Fibroblast of the aortic adventitia (primary cell): ENCODE measurements around the gene EIF3J. TPM values are rescaled to one million over a fixed set of nuclear protein-coding genes. Genes with fewer than 3 reads are reported as not detected.
A peak's percentile ranks its signal among the peaks of the same experiment; 100 is the strongest.

Experiments
- DNase-seq: peaks from one replicate; pipeline ENCODE4 v3.0.0-alpha.2; 2010; ENCODE audit warnings: low read depth
- H3K4me3 ChIP-seq: 2 replicates; pipeline ENCODE4 v1.5.1; 2011; ENCODE audit warnings: low read depth, mild to moderate bottlenecking, control low read depth, low read length, moderate library complexity
- CTCF ChIP-seq: IDR thresholded peaks from 2 replicates; pipeline ENCODE4 v1.5.1; 2011; ENCODE audit warnings: mild to moderate bottlenecking, low read length, control low read depth, inconsistent platforms; ENCODE audit not compliant: insufficient read depth
- total RNA-seq: library from RNA; depleted of rRNA; stranded (reverse); fragments of >200 nt; gene quantifications from 2 replicates; pipeline ENCODE4 v1.2.3, GENCODE V29; 2012; ENCODE audit warnings: low replicate concordance

Gene EIF3J
- total RNA-seq = 36.7 and 62.9 TPM in 2 replicates

- H3K4me3 ChIP-seq = peak within 1 kb of the TSS; percentile 83
- peak; percentile 96 for DNase-seq
- TF ChIP-seq CTCF = no peak
Observed at GRCh38 chr15:44536962-44537734, at the start of gene EIF3J. Gene EIF3J (plus strand): TSS chr15:44537147. CDS start chr15:44537195, 48 bp downstream.

GRCh38 chr15:44489464-44489863 lies 47.5 kb upstream of the EIF3J start:
- TF ChIP-seq CTCF = no peak
- DNase-seq = peak; percentile 76
- no peak overlapping the region for H3K4me3 ChIP-seq

GRCh38 chr15:44490622-44491021 lies 46.3 kb upstream of the EIF3J start:
- peak; percentile 23 for DNase-seq
- no peak overlapping the region for H3K4me3 ChIP-seq
- TF ChIP-seq CTCF = no peak

- no peak for DNase-seq
- no peak for TF ChIP-seq CTCF
- no peak overlapping the region for H3K4me3 ChIP-seq
Observed at GRCh38 chr15:44492040-44492439, 44.9 kb upstream of the EIF3J start.

- no peak for DNase-seq
- H3K4me3 ChIP-seq = no peak overlapping the region
- TF ChIP-seq CTCF = no peak
Observed at GRCh38 chr15:44492672-44493071, 44.3 kb upstream of the EIF3J start.

GRCh38 chr15:44495562-44495961 lies 41.4 kb upstream of the EIF3J start:
- TF ChIP-seq CTCF = no peak
- no peak overlapping the region for H3K4me3 ChIP-seq
- no peak for DNase-seq
